Umbilical cord (tissue), 2 donors: Measurements from ENCODE around the gene SAMD1. TPM values are rescaled to one million over a fixed set of nuclear protein-coding genes. Genes with fewer than 3 reads are reported as not detected.

Experiments used
- DNase-seq: peaks from one replicate; pipeline ENCODE4 v3.0.0-alpha.2; 2015; ENCODE audit warnings: low spot score
- total RNA-seq: library from RNA; depleted of rRNA; stranded (reverse); fragments of >200 nt; gene quantifications from one replicate; pipeline ENCODE4 v1.2.3, GENCODE V29; 2014; ENCODE audit warnings: low replicate concordance; ENCODE audit not compliant: insufficient read depth

Gene SAMD1
- 21.9 TPM for total RNA-seq

GRCh38 chr19:14090509-14091080, at the start of gene SAMD1:
TSS of gene SAMD1 (minus strand) at chr19:14090751.
- peak; percentile 93 for DNase-seq

DNA sequence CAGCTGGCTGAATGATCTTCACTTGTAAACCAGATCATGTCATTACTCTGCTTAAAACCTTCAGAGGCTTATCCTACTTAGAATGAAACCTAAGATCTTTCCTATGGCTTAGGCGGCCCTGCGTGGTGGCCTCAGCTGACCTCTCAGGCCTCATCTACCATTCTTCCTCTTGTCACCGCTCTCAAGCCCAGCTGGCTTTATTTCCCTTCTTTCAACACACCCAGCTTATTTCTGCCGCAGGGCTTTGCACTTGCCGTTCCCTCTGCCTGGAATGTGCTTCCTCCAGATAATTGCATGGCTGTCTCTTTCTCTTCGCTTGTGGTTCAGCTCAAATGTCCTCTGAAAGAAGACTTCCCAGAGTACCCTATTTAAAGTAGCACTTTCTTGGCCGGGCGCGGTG, 49.4 kb upstream of the SAMD1 start:
- DNase-seq = peak; percentile 49

DNA sequence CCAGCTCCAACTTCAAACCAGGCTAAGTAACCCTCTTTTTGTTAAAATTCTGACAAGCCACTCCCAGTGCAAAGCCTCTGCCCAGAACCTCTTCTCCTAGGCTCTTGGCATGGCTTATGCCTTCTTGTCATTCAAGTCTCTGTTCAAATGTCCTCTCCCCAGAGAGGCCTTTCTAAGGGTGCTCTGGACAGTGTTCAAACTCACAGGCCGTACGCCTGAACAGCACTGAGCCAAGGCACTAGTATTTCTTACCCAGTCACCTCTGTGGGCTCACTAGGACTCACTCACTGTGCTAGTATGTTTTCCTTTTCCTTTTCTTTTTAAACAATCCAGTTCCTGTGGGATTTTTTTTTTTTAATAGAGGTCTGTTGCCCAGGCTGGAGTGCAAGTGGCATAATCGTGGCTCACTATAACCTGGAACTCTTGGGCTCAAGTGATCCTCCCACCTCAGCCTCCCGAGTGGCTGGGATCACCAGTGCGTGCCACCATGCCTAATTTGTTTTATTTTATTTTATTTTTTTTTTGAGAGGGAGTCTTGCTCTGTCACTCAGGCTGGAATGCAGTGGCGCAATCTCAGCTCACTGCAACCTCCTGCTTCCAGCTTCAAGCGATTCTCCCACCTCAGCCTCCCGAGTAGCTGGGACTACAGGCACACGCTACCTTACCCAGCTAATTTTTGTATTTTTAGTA, 48.2 kb upstream of the SAMD1 start:
- no peak for DNase-seq

GRCh38 chr19:14136509-14137281, 46.1 kb upstream of the SAMD1 start, which contains the start of gene ASF1B:
TSS of gene ASF1B (minus strand) at chr19:14136589. CDS start at chr19:14136456, 133 bp downstream.
- peak; percentile 100 for DNase-seq

GRCh38 chr19:14135985-14136508, 45.5 kb upstream of the SAMD1 start:
- DNase-seq = no peak

DNA sequence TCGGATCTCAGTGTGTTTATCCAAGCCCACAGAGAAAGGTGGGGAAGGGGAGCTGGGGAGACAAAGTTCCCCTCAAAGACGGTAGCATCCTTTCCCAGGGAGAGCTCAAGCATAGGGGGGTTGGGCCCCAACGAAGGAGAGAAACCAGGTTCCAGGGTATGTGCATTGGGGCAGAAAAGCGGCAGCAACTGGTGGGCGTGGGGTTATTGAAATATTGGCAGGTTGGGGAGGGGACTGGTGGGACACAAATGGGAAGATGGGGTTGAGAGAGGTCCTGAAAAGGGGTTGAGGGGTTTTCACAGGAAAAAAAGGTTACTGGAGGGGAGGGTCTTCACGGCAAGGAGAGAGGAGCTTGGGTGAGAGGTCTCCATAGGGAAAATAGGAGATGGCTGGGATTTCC, 44.8 kb upstream of the SAMD1 start:
- DNase-seq = no peak

DNA sequence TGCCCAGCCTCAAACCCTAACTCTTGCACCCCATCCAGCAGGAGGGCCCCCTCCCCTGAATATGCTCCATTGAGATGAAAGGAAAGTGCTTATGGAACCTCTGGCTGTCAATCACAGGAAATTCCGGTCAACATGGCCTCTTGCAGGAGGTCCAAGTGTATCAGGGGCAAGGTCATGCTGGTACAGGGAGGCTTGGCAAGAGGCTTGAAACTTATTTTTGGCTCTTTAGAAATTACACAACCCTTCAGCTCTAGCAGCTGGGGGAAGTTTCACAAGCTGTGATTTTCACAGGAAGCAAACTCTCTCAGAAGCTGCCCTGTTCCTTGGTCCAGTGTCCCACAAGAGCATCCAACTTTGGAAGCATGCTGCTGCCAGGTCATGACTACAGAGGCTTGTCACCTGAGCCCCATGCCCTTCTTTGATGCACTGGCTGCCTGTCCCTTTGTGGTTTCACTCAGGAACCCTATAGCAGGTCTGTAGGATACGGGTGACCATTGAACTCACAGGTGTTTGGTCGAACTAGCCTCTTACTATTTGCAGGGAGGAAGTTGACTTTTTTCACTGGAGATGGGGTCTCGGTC, 37.5 kb upstream of the SAMD1 start:
- no peak for DNase-seq

GRCh38 chr19:14127176-14127575, 36.6 kb upstream of the SAMD1 start:
- DNase-seq = no peak

- no peak for DNase-seq
These were observed 32.4 kb upstream of the SAMD1 start for GRCh38 chr19:14122924-14123323.

DNA sequence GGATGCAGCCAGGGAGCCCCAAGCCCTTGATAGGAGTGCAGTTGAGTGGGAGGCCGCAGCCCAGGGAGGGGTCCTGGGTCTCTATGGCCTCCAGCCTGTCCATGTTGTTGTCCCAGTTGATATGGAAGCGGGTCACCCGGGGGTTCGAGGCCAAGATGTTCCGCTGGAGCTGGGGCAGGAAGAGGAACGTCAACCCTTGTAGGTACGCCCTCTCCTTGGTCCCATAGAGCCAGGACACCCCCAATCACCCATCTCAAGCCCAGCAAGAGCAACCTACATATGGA, 29.9 kb upstream of the SAMD1 start:
- DNase-seq = no peak

DNA sequence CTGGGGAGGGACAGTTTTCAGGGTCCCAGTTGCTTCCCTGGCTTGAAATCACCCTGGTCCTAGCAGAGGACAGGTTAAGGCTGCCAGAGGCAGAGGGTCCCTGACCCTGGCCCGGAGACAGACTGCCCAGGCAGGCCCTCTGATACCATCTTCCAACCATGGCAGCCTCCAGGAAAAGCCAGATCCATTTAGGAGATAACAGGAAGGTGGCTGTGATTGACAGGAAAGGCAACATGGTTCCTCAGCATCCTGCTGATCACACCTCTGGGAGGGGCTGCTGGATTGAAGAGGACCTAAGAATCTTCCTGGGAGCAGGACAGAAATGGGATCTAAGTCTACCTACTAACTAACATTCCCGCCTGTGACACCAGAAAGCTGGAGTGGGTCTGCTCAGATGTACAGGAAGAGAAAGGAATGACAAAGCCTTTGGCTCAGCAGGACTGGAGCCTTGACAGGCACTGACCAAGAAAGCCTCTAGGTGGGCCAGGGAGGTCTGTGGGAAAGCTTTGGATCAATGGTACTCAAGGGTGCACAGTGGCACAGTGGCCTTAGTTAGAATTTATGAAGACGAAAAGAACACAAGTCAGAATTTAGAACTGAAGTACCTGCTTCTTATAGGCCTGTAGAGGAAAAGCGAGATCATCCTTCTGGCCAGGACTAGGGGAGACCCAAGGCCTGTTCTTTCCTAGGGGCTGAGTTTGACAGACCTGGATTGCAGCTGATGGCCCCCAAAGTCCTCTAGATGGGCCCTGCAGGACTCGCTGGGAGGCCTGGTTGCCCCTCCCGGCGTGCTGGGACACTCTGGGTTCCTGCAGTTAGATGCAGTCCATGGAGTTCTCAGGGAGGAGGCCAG, 29.3 kb upstream of the SAMD1 start:
- DNase-seq = no peak

GRCh38 chr19:14119146-14119545, 28.6 kb upstream of the SAMD1 start:
- no peak for DNase-seq

- peak; percentile 66 for DNase-seq
These were observed 27.9 kb upstream of the SAMD1 start for GRCh38 chr19:14118165-14119051.

DNA sequence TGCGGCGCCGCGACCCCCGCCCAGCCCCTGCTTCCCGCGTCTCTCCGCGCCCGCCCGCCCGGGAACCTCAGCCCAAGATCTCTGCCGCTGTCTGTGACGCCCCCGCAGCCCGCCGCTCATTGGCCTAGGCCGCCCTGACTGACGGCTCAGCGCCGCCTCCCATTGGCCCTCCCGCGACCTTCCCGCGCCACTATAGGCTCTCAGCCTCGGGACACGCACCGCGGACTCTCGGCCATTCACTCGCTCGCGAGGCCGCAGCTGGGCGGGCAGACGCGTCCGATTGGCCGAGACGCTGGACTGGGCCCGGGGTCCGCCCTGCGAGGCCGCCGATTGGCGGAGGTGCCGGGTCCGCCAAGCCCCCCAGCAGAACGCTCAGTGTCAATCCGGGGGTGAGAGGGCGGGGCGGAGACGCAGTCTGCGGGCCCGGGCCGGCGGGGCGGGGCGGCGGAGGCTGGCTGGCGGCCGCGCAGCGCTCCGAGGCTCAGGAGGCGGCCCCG, 27.2 kb upstream of the SAMD1 start, which contains the start of gene PRKACA:
PRKACA (minus strand) TSS at position 95 of the 497 bp plus-strand sequence. CDS start 215 bp downstream, outside the sequence.
- DNase-seq = peak; percentile 100

GRCh38 chr19:14116918-14117578, 26.5 kb upstream of the SAMD1 start:
- no peak for DNase-seq

GRCh38 chr19:14116525-14116917, 26.0 kb upstream of the SAMD1 start:
- DNase-seq = no peak

DNA sequence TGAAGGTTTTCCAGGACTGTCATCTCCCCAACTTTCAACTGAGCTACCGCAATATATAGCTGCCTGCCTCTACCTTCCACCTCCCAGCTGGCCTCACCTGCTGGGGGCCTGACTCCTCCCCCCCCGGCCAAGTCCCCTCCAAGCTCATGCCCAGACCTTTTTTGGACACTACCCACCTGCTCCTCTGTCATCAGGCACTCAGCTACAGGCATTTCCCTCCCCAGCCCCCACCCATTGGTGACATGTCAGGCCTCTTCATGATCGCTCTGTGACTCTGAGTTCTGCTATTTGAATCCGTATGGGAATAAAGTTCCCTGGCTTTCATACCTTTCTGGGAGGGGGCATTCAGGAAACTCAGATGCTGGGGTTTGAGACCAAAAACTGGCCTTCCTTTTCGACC, 25.2 kb upstream of the SAMD1 start:
- DNase-seq = no peak

DNA sequence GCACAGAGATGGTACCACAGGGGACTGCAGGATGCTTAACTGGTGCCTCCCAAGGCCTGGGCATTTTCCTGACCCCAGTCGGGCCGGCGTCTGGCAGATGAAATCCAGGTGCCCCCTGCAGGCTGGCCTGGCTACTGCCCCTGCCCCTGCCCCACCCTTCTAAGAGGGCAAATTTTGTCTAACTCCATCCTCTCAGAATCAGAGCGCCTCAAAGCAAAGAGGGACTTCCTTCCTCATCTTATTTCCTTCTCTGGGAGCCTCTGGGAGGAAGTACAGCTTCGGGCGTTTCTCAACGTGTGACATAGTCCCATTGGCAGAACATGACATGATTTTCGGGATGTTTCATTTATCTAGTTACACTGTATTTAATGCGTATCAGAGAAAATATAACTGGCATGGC, 24.3 kb upstream of the SAMD1 start:
- DNase-seq = no peak

- DNase-seq = no peak
These were observed 23.9 kb upstream of the SAMD1 start for GRCh38 chr19:14114439-14114838.
